GM23248 (cell line): ENCODE data around the gene IL22. TPM values are rescaled to one million over a fixed set of nuclear protein-coding genes. Genes with fewer than 3 reads are reported as not detected.

Source experiments
- DNase-seq: peaks from one replicate; pipeline ENCODE4 v3.0.0-alpha.2; 2015
- H2AFZ ChIP-seq: fragments of 200-600 bp; sonication (generic); 2 replicates; pipeline ENCODE4 v1.6.1; 2016; ENCODE audit warnings: antibody characterized with exemption
- H3F3A ChIP-seq: fragments of 200-600 bp; sonication (generic); 2 replicates; pipeline ENCODE4 v1.6.1; 2016; ENCODE audit warnings: mild to moderate bottlenecking, antibody characterized with exemption, mixed run types; ENCODE audit not compliant: insufficient read depth
- H3K27ac ChIP-seq: fragments of 200-600 bp; sonication (generic); 2 replicates; pipeline ENCODE4 v1.5.1; 2016; ENCODE audit warnings: mild to moderate bottlenecking
- H3K27me3 ChIP-seq: fragments of 200-600 bp; sonication (generic); replicated peaks from 2 replicates; pipeline ENCODE4 v1.6.1; 2016; ENCODE audit warnings: mild to moderate bottlenecking; ENCODE audit not compliant: insufficient read depth
- H3K36me3 ChIP-seq: fragments of 200-600 bp; sonication (generic); 2 replicates; pipeline ENCODE4 v1.6.1; 2016; ENCODE audit warnings: low read depth, mild to moderate bottlenecking
- H3K4me1 ChIP-seq: fragments of 200-600 bp; sonication (generic); 2 replicates; pipeline ENCODE4 v1.6.1; 2016; ENCODE audit warnings: mild to moderate bottlenecking; ENCODE audit not compliant: insufficient read depth
- H3K4me2 ChIP-seq: fragments of 200-600 bp; sonication (generic); one replicate; pipeline ENCODE4 v1.6.1; 2016; ENCODE audit warnings: mild to moderate bottlenecking; ENCODE audit not compliant: unreplicated experiment
- H3K4me3 ChIP-seq: fragments of 200-600 bp; sonication (generic); 2 replicates; pipeline ENCODE4 v1.5.1; 2016; ENCODE audit warnings: mild to moderate bottlenecking
- H3K79me2 ChIP-seq: fragments of 200-600 bp; sonication (generic); 2 replicates; pipeline ENCODE4 v1.6.1; 2016; ENCODE audit warnings: mild to moderate bottlenecking; ENCODE audit not compliant: insufficient read depth
- H3K9ac ChIP-seq: fragments of 200-600 bp; sonication (generic); 2 replicates; pipeline ENCODE4 v1.6.1; 2016; ENCODE audit warnings: mild to moderate bottlenecking
- H3K9me2 ChIP-seq: fragments of 200-600 bp; sonication (generic); 2 replicates; pipeline ENCODE4 v1.6.1; 2016; ENCODE audit warnings: mixed run types, mild to moderate bottlenecking, moderate library complexity; ENCODE audit not compliant: insufficient read depth
- H3K9me3 ChIP-seq: fragments of 200-600 bp; sonication (generic); one replicate; pipeline ENCODE4 v1.6.1; 2017; ENCODE audit warnings: low read depth
- H4K20me1 ChIP-seq: fragments of 200-600 bp; sonication (generic); 2 replicates; pipeline ENCODE4 v1.6.0; 2016; ENCODE audit not compliant: insufficient read depth
- EZH2 ChIP-seq: fragments of 200-600 bp; sonication (generic); IDR thresholded peaks from 2 replicates; pipeline ENCODE4 v1.6.1; 2018; ENCODE audit warnings: antibody characterized with exemption, mild to moderate bottlenecking; ENCODE audit not compliant: insufficient read depth, poor library complexity, severe bottlenecking
- EZH2phosphoT487 ChIP-seq: fragments of 200-600 bp; sonication (generic); IDR thresholded peaks from 2 replicates; pipeline ENCODE4 v1.6.1; 2018; ENCODE audit warnings: antibody characterized with exemption, moderate library complexity, mild to moderate bottlenecking, low read depth; ENCODE audit not compliant: insufficient read depth
- WGBS, 2 experiments: methylation state at CpG; one replicate each; pipeline ENCODE4 v1.1.6; 2015 to 2017; ENCODE audit warnings: low lambda C conversion rate in 2 of 2, low coverage in 1 of 2; ENCODE audit errors: missing lambda C conversion rate in 2 of 2; 5-methylcytosine and 5-hydroxymethylcytosine counted together
- in situ Hi-C: fragments of 300-500 bp; cut with MboI; formaldehyde crosslinking; loops from 2 replicates; pipeline ENCODE4 v1.15.0; 2020
- polyA plus RNA-seq: library from polyadenylated mRNA; unstranded; fragments of >200 nt; fragmentation: Nextera tagmentation; extraction: Ambion mirVana; gene quantifications from 2 replicates; pipeline ENCODE4 v1.2.1, GENCODE V29; 2016
- total RNA-seq: library from RNA; depleted of rRNA; stranded (reverse); fragments of >200 nt; shearing (Covaris generic); gene quantifications from 2 replicates; pipeline ENCODE4 v1.2.3, GENCODE V29; 2014

Gene IL22
- total and polyA plus RNA-seq, 2 experiments from 2014 or later = not detected

GRCh38 chr12:68247785-68248184 lies 5.6 kb downstream of the IL22 start:
- in situ Hi-C loops = no loop called here

DNA sequence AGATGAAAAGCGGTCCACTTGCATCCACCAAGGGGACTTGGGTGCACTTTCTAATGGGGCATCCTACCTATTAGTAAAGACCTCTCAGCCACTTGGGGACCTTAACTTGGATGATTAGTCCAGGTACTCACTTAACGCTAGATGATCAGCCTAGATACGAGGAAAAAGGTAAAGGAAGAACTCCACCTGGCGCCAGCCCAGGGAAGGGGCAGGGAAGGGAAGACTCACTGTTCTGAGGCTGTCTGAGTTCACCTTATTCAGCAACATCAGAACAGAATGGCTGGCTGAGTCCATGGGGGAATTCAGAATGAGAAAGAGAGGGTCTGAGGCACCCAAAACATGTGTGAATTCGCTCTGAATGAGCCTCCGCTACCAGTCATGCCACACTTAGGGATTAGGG lies 7.1 kb downstream of the IL22 start:
- H3K4me3 ChIP-seq = no peak overlapping the region
- no peaks in the 10 kb centered on the region for H3F3A ChIP-seq
- no peak overlapping the region for H3K4me2 ChIP-seq
- H3K79me2 ChIP-seq = no peaks in the 10 kb centered on the region
- DNase-seq = no peak
- in situ Hi-C loops = no loop called here
- H4K20me1 ChIP-seq = no peaks in the 10 kb centered on the region
- no peaks in the 10 kb centered on the region for H3K36me3 ChIP-seq
- TF ChIP-seq EZH2 (no peak), EZH2phosphoT487 (no peak)
- no peak overlapping the region for H3K27ac ChIP-seq
- WGBS, 2 experiments = 83 to 86% methylated on average over 6 of the region's 6 CpGs
- H3K9me3 ChIP-seq = no peaks in the 10 kb centered on the region
- H2AFZ ChIP-seq = no peak overlapping the region
- peaks cover 4% of the 10 kb centered on the region; the same call in 1 of the 2 replicates for H3K27me3 ChIP-seq
- H3K9ac ChIP-seq = no peak overlapping the region
- H3K4me1 ChIP-seq = no peaks in the 10 kb centered on the region
- no peaks in the 10 kb centered on the region for H3K9me2 ChIP-seq

More at GRCh38 chr12:68247785-68248184, 5.6 kb downstream of the IL22 start:
- no peak overlapping the region for H3K4me3 ChIP-seq
- no peak for DNase-seq
- H3K27me3 ChIP-seq = peaks cover 4% of the 10 kb centered on the region; the same call in 1 of the 2 replicates
- H3F3A ChIP-seq = no peaks in the 10 kb centered on the region
- H3K36me3 ChIP-seq = no peaks in the 10 kb centered on the region
- no peak overlapping the region for H2AFZ ChIP-seq
- TF ChIP-seq EZH2 (no peak), EZH2phosphoT487 (no peak)
- no peak overlapping the region for H3K9ac ChIP-seq
- no peaks in the 10 kb centered on the region for H4K20me1 ChIP-seq
- no peak overlapping the region for H3K27ac ChIP-seq
- H3K9me3 ChIP-seq = no peaks in the 10 kb centered on the region
- no peaks in the 10 kb centered on the region for H3K4me1 ChIP-seq
- H3K79me2 ChIP-seq = no peaks in the 10 kb centered on the region
- H3K9me2 ChIP-seq = no peaks in the 10 kb centered on the region
- H3K4me2 ChIP-seq = no peak overlapping the region

- H2AFZ ChIP-seq = peak overlapping the region; percentile 14; the same call in 1 of the 2 replicates
- WGBS, 2 experiments = 23 to 39% methylated on average over 6 of the region's 6 CpGs
Measured at GRCh38 chr12:68245180-68246021, 8.0 kb downstream of the IL22 start.

DNA sequence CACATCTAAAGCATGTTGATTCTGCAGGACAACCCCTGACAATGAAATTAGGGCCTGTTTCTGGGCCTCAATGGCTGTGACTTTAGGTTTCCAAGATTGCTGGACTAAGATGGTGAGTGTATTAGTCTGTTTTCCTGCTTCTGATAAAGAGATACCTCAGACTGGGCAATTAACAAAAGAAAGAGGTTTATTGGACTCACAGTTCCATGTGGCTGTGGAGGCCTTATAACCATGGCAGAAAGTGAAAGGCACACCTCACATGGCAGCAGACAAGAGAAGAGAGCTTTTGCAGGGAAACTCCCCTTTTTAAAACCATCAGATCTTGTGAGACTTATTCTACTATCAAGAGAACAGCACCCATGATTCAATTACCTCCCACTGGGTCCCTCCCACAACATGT lies 10.6 kb downstream of the IL22 start:
- in situ Hi-C loops = no loop called here
- Histone ChIP-seq H3K4me1 (peaks cover 26% of the 10 kb centered on the region), H3K9me3 (no peaks in the 10 kb centered on the region), H3K4me2 (no peak overlapping the region), H2AFZ (no peak overlapping the region), H3K79me2 (no peaks in the 10 kb centered on the region), H3K27me3 (0 out of 2 replicates have a peak, but pooled peaks cover 4% of the 10 kb centered on the region), H3F3A (peaks cover 23% of the 10 kb centered on the region), H3K4me3 (no peak overlapping the region), H3K36me3 (no peaks in the 10 kb centered on the region), H4K20me1 (no peaks in the 10 kb centered on the region), H3K9me2 (no peaks in the 10 kb centered on the region), H3K9ac (no peak overlapping the region), H3K27ac (no peak overlapping the region)
- TF ChIP-seq EZH2phosphoT487 = no peak
- no peak for TF ChIP-seq EZH2
- DNase-seq = no peak

More at GRCh38 chr12:68245180-68246021, 8.0 kb downstream of the IL22 start:
- DNase-seq = no peak
- peaks cover 4% of the 10 kb centered on the region; the same call in 1 of the 2 replicates for H3F3A ChIP-seq
- TF ChIP-seq EZH2 = no peak
- no peak for TF ChIP-seq EZH2phosphoT487
- H3K27me3 ChIP-seq = peaks cover 4% of the 10 kb centered on the region; the same call in 1 of the 2 replicates
- H3K9me2 ChIP-seq = no peaks in the 10 kb centered on the region
- H3K36me3 ChIP-seq = no peaks in the 10 kb centered on the region
- no peak overlapping the region for H3K4me2 ChIP-seq
- no peak overlapping the region for H3K4me3 ChIP-seq
- H3K79me2 ChIP-seq = no peaks in the 10 kb centered on the region
- H3K27ac ChIP-seq = no peak overlapping the region
- H4K20me1 ChIP-seq = no peaks in the 10 kb centered on the region
- H3K9me3 ChIP-seq = no peaks in the 10 kb centered on the region
- no peak overlapping the region for H3K9ac ChIP-seq
- peaks cover 8% of the 10 kb centered on the region for H3K4me1 ChIP-seq
- in situ Hi-C loops = no loop called here
